Gastroesophageal sphincter (tissue), 2 donors: ENCODE measurements around the gene NUAK1.

Experiments
- EP300 ChIP-seq: sonication (generic); formaldehyde crosslinking; IDR thresholded peaks from one replicate; pipeline ENCODE4 v1.6.1; 2017; ENCODE audit warnings: antibody characterized with exemption, mild to moderate bottlenecking
- POLR2A ChIP-seq, 2 donors: fragments of 450-650 bp; IDR thresholded peaks; one replicate each; pipeline ENCODE4 v1.6.1; 2017; ENCODE audit warnings: antibody characterized with exemption in 2 of 2, mild to moderate bottlenecking in 2 of 2, moderate library complexity in 1 of 2

DNA sequence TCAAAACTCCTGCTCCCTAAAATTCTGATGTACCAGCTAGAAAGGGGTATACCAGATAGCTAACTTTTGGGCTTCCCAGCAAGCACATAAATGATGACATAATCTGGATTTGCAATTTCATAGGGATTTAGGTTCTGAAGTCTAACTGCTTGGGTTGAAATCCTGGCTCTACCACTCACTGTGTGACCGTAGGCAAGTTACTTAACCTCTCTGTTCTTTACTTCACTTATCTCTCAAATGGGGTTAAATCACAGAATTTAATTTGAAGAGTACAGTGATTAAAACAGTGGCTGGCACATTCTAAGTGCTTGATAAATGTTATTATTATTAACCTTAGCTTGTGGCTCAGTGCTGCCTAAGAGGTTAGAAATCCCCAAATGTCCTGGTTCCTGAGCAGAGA is 49.1 kb upstream of the NUAK1 start:
- TF ChIP-seq POLR2A (IDR thresholded peaks at IDR 0.05) (no peak), EP300 (no peak)
